ENCODE results near the gene HES7. TPM values are rescaled to one million over a fixed set of nuclear protein-coding genes. Genes with fewer than 3 reads are reported as not detected.

HES7 gene
- total RNA-seq, 4 donors from 2014 or later, result not detected

DNA sequence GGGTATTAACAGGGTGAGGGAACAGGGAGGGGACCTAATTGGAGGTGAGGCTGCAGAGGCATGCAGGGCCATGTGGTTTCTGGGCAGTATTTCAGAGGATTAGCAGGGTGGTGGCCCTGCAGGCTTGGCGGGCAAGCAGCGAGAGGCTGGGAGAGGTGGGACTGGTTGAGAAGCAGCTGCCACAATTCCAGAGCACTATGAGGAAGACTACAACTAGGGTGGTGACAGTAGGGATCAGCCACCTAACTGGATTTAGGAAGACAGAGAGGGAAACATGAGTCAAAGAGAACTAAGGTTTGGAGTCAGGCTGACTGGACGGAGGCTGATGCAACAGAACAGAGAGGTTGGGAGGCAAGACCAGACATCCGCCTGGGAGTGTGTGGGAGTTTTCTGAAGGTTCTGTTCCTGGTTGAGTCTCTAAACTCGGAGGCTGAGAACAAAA is 17.9 kb downstream of the HES7 start:
- TF ChIP-seq, protein P1, sequence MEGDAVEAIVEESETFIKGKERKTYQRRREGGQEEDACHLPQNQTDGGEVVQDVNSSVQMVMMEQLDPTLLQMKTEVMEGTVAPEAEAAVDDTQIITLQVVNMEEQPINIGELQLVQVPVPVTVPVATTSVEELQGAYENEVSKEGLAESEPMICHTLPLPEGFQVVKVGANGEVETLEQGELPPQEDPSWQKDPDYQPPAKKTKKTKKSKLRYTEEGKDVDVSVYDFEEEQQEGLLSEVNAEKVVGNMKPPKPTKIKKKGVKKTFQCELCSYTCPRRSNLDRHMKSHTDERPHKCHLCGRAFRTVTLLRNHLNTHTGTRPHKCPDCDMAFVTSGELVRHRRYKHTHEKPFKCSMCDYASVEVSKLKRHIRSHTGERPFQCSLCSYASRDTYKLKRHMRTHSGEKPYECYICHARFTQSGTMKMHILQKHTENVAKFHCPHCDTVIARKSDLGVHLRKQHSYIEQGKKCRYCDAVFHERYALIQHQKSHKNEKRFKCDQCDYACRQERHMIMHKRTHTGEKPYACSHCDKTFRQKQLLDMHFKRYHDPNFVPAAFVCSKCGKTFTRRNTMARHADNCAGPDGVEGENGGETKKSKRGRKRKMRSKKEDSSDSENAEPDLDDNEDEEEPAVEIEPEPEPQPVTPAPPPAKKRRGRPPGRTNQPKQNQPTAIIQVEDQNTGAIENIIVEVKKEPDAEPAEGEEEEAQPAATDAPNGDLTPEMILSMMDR (IDR thresholded peaks at IDR 0.05), result no peak
- TF ChIP-seq POLR2A (IDR thresholded peaks at IDR 0.05), result no peak
- WGBS, 2 donors, result 37 to 53% methylated on average over 5 of the region's 5 CpGs
- DNase-seq (ENCODE audit: low spot score in 2 of 2), result no peak
- intact Hi-C loops (cut with DNase I; ENCODE audit: low total_unique reads), result no loop called here
- no peak overlapping the region for H3K4me3 ChIP-seq (ENCODE audit: low read depth, poor library complexity, severe bottlenecking)

DNA sequence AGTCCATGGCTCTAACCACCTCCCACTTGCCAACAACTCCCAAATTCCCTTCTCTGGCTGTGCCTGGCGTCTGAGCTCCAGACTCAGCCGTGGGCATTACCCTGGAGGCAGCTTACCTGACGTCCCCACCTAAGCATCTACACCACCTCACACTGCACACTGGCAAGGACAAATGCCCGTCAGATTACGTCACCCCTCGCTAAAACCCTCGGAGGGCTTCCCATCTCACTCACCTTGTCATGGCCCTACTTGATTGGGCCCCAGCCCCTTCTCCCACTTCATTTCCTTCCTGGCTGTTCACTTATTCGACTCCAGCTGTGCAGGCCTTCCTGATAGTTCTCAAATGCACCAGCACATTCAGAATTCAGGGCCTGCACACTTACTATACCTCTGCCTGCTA is 19.0 kb downstream of the HES7 start:
- DNase-seq (ENCODE audit: low spot score in 2 of 2), result no peak
- WGBS, 2 donors, result 64 to 68% methylated on average over 8 of the region's 8 CpGs
- intact Hi-C loops (cut with DNase I; ENCODE audit: low total_unique reads), result no loop called here
- TF ChIP-seq POLR2A (IDR thresholded peaks at IDR 0.05), result no peak
- TF ChIP-seq, protein P1 (IDR thresholded peaks at IDR 0.05), result no peak
- no peak overlapping the region for H3K4me3 ChIP-seq (ENCODE audit: low read depth, poor library complexity, severe bottlenecking)

DNA sequence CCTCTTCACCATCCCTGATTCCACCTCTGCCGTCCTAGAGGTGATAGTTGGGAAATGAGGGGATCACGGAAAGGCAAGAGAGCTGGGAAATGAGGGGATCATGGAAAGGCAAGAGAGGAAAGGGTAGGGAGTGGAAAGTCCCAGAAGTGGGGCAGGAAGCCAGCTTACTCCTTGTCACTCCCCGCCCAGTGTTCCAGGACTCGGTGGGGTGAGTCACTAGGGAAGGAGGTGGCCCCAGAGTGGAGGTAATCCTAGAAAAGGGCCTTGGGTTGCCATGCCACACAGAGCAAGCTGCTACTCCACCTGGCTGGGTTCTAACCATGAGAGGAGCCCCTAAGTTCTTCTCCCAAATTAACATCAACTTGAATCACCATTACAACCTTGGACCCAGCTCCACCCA is 20.4 kb downstream of the HES7 start:
- DNase-seq (ENCODE audit: low spot score in 2 of 2), result no peak
- TF ChIP-seq, protein P1 (IDR thresholded peaks at IDR 0.05), result no peak
- no peak for TF ChIP-seq POLR2A (IDR thresholded peaks at IDR 0.05)
- H3K4me3 ChIP-seq (ENCODE audit: low read depth, poor library complexity, severe bottlenecking), result no peak overlapping the region
- intact Hi-C loops (cut with DNase I; ENCODE audit: low total_unique reads), result no loop called here
- 59% methylated on average over 4 of the region's 4 CpGs for WGBS, 2 donors

DNA sequence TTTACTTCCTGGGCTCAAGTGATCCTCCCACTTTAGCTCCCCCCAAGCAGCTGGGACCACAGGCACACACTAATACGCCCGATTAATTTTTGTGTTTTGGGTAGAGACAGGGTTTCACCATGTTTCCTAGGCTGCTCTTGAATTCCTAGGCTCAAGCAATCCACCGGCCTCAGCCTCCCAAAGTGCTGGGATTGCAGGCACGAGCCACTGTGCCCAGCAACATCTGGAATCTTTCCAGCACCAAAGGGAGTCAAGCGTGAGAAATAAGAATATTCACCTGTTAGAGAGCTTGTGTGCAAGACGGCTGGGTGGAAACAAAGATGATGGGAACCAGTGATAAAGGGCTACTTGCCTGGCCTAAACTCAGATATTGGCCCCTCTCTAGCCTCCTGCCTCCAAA is 22.2 kb downstream of the HES7 start:
- TF ChIP-seq POLR2A (IDR thresholded peaks at IDR 0.05), result no peak
- TF ChIP-seq, protein P1 (IDR thresholded peaks at IDR 0.05), result no peak
- WGBS, 2 donors, result 70 to 82% methylated on average over 6 of the region's 6 CpGs
- DNase-seq (ENCODE audit: low spot score in 2 of 2), result no peak
- intact Hi-C loops (cut with DNase I; ENCODE audit: low total_unique reads), result no loop called here
- no peak overlapping the region for H3K4me3 ChIP-seq (ENCODE audit: low read depth, poor library complexity, severe bottlenecking)

DNA sequence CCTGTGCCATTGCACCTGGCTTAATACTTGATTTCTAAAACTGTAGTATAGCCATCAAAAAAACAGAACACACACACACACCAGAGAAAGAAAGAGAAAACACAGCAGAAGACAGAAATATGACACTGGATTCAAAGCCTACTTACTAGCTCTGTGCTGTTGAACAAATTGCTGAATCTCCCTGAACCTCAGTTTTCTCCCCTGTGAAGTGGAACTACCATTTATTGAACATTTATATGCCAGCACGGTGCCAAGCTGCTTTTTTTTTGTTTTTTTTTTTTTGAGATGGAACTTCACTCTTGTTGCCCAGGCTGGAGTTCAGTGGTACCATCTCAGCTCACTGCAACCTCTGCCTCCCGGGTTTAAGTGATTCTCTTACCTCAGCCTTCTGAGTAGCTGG is 23.1 kb downstream of the HES7 start:
- H3K4me3 ChIP-seq (ENCODE audit: low read depth, poor library complexity, severe bottlenecking), result no peak overlapping the region
- intact Hi-C loops (cut with DNase I; ENCODE audit: low total_unique reads), result no loop called here
- 82 to 85% methylated on average over 2 of the region's 2 CpGs for WGBS, 2 donors
- DNase-seq (ENCODE audit: low spot score in 2 of 2), result no peak
- TF ChIP-seq, protein P1 (IDR thresholded peaks at IDR 0.05), result no peak
- no peak for TF ChIP-seq POLR2A (IDR thresholded peaks at IDR 0.05)

DNA sequence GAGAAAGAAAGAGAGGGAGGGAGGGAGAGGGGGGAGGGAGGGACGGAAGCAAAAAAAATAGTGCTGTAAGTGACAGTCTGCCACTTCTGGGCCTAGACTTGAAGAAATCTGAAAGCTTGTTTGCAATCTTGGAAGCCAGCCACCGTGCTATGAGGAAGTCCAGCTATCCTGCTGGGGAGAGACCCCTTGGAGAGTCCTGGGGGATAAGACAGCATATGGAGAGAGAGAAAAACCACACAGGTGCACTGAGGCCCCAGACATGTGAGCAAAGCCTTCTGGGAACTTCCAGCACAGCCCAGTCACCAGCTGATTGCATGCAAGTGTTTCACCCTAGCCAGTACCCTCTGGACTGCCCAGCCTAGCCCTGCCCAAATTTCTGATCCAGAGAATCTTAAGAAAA is 23.8 kb downstream of the HES7 start:
- TF ChIP-seq, protein P1 (IDR thresholded peaks at IDR 0.05), result no peak
- no peak for TF ChIP-seq POLR2A (IDR thresholded peaks at IDR 0.05)
- WGBS, 2 donors, result 41 to 56% methylated on average over 2 of the region's 2 CpGs
- no peak for DNase-seq (ENCODE audit: low spot score in 2 of 2)
- intact Hi-C loops (cut with DNase I; ENCODE audit: low total_unique reads), result no loop called here
- H3K4me3 ChIP-seq (ENCODE audit: low read depth, poor library complexity, severe bottlenecking), result no peak overlapping the region

Measured in lower leg skin (tissue), 4 donors.